Cardiac muscle cell (in vitro differentiated cells and primary cell): ENCODE results near the gene SPACA6. TPM values are rescaled to one million over a fixed set of nuclear protein-coding genes. Genes with fewer than 3 reads are reported as not detected.
A peak's percentile ranks its signal among the peaks of the same experiment; 100 is the strongest.

Experiments
- DNase-seq, 2 donors: peaks; one replicate each; pipeline versions ENCODE4 v3.0.0 to v3.0.0-alpha.2; 2010 to 2017; ENCODE audit warnings: low read depth in 1 of 2, low spot score in 1 of 2
- H3K27ac ChIP-seq: fragments of 200-600 bp; sonication (generic); 2 replicates; pipeline ENCODE4 v1.5.1; 2016
- H3K27me3 ChIP-seq: fragments of 200-600 bp; sonication (generic); 2 replicates; pipeline ENCODE4 v1.6.0; 2016; ENCODE audit warnings: control low read depth
- H3K36me3 ChIP-seq: fragments of 200-600 bp; sonication (generic); 2 replicates; pipeline ENCODE4 v1.5.1; 2016; ENCODE audit warnings: control low read depth
- H3K4me1 ChIP-seq: fragments of 200-600 bp; sonication (generic); 2 replicates; pipeline ENCODE4 v1.8.1; 2017; ENCODE audit warnings: low read depth, mild to moderate bottlenecking, mixed run types
- H3K4me3 ChIP-seq: fragments of 200-600 bp; sonication (generic); 2 replicates; pipeline ENCODE4 v1.5.1; 2016; ENCODE audit warnings: mild to moderate bottlenecking
- H3K9me3 ChIP-seq: fragments of 200-600 bp; sonication (generic); 2 replicates; pipeline ENCODE4 v1.5.1; 2017; ENCODE audit warnings: low read depth, mild to moderate bottlenecking, control low read depth
- polyA plus RNA-seq: library from polyadenylated mRNA; unstranded; fragments of >200 nt; fragmentation: Nextera tagmentation; extraction: Ambion mirVana; gene quantifications from 2 replicates; pipeline ENCODE4 v1.2.1, GENCODE V29; 2016
- total RNA-seq: library from RNA; depleted of rRNA; stranded (reverse); fragments of >200 nt; gene quantifications from 2 replicates; pipeline ENCODE4 v1.2.3, GENCODE V29; 2016
- TF ChIP-seq, protein P1 (sequence below): IDR thresholded peaks from 2 replicates; pipeline ENCODE4 v1.5.1; 2012; ENCODE audit warnings: low read depth, mild to moderate bottlenecking, low read length

SPACA6 gene
- total and polyA plus RNA-seq, 2 experiments from 2014 or later: 13.8 to 16.5 TPM

DNA sequence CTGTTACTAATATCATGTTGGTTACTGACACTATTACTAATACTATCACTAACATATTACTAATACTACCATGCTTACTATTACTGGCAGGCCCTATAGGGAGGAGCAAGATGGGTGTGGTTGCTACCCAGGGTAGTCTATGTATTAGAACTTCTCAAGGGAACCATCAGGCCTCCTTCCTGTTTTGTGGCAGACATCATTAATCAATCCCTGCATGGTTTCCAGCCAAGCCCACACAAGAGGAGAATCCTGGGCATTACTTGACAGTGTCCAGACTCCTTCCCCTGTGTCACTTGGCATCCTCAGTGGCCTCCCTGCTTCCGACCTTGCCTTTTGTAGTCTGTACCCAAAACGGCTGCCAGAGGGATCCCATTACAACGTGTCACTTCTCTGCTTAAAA is 21.7 kb downstream of the SPACA6 start:
- TF ChIP-seq, protein P1, sequence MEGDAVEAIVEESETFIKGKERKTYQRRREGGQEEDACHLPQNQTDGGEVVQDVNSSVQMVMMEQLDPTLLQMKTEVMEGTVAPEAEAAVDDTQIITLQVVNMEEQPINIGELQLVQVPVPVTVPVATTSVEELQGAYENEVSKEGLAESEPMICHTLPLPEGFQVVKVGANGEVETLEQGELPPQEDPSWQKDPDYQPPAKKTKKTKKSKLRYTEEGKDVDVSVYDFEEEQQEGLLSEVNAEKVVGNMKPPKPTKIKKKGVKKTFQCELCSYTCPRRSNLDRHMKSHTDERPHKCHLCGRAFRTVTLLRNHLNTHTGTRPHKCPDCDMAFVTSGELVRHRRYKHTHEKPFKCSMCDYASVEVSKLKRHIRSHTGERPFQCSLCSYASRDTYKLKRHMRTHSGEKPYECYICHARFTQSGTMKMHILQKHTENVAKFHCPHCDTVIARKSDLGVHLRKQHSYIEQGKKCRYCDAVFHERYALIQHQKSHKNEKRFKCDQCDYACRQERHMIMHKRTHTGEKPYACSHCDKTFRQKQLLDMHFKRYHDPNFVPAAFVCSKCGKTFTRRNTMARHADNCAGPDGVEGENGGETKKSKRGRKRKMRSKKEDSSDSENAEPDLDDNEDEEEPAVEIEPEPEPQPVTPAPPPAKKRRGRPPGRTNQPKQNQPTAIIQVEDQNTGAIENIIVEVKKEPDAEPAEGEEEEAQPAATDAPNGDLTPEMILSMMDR: no peak

DNA sequence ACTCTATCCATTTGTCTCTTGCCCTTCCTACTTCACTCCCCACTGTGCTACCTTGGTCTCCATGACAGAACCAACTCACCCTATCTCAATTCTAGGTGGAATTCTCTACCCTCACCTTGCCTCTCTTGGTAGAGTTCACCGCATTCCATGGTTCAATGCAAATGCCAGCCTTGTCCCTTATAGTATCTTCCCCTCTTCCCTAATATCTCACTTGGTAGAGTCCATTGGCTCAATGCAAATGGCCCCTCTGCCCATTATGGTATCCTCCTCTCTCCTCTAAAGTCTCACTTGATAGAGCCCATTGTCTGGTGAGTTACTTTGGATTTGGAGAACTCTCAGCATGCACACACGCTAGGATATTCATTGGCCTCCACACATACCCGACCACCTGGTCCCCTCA is 22.7 kb downstream of the SPACA6 start:
- Histone ChIP-seq H3K4me3 (no peak overlapping the region), H3K27me3 (peaks cover 46% of the 10 kb centered on the region)

More for the DNA sequence above, 21.7 kb downstream of the SPACA6 start:
- Histone ChIP-seq H3K4me1 (no peaks in the 10 kb centered on the region), H3K27me3 (peaks cover 36% of the 10 kb centered on the region), H3K27ac (no peak overlapping the region), H3K4me3 (no peak overlapping the region), H3K36me3 (no peaks in the 10 kb centered on the region), H3K9me3 (no peaks in the 10 kb centered on the region)
- DNase-seq: peak in 1 of 2 donors; percentile 42

DNA sequence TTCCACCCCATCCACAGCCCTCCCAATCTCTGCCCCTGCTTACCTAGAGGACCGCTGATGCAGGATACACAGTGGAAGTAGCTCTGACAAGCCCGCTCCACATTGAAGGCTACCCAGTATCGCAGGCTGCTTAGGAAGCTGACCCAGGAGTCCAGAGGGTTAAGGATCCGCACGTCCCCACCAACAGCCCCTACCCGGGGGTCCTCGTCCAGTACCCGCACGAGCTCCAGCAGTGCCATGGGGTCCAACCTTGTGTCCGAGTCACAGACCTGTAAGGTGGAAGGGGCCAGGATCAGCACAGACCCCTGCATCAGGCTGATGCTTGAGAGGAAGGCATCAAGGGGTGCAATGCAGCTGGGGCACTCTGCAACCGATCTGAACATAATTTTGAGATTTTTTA is 23.8 kb downstream of the SPACA6 start:
- Histone ChIP-seq H3K9me3 (no peaks in the 10 kb centered on the region), H3K36me3 (no peaks in the 10 kb centered on the region), H3K4me3 (no peak overlapping the region), H3K4me1 (no peaks in the 10 kb centered on the region), H3K27ac (no peak overlapping the region), H3K27me3 (peaks cover 53% of the 10 kb centered on the region)
- TF ChIP-seq, protein P1: no peak
- DNase-seq: no peak

More for the DNA sequence above, 22.7 kb downstream of the SPACA6 start:
- DNase-seq: no peak
- Histone ChIP-seq H3K36me3 (no peaks in the 10 kb centered on the region), H3K27ac (no peak overlapping the region), H3K4me1 (no peaks in the 10 kb centered on the region), H3K9me3 (no peaks in the 10 kb centered on the region)
- TF ChIP-seq, protein P1: no peak

DNA sequence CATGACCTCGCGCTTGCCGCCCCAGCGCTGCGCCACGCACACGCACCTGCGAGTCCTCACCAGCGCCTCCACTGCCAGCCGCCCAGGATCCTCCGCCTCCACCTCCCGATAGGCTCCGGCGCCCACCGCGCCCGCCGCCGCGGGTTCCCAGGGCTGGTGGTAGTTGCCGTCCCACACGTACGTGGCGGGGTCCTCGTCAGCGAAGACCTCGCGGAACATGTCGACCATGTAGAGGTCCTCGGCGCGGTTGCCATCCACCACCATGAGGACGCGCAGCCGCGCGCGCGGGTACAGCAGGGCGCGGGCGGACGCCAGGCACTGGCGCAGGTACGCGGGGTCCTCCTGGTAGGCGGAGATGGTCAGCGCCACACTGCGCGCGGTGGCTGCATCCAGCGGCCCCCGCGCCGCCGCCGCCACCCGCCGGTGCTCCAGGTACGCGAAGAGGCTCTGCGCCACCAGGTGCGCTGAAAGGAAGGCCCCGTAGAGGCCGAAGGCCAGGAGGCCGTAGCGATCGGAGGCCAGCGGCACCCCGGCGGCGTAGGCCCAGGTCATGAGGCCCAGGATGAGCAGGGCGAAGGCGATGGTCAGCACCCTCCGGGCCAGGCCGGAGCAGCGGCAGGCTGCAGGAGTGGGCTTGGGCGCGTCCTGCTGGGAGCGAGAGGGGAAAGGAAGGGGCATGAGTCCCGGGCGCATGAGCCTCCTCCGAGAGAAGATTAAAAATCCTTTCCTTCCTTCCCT is 26.3 kb downstream of the SPACA6 start:
- peak overlapping the region; percentile 27 for H3K4me3 ChIP-seq
- H3K4me1 ChIP-seq: no peaks in the 10 kb centered on the region
- DNase-seq: peak in 1 of 2 donors; percentile 15
- no peaks in the 10 kb centered on the region for H3K9me3 ChIP-seq
- TF ChIP-seq, protein P1: no peak
- peaks cover 53% of the 10 kb centered on the region for H3K27me3 ChIP-seq
- H3K36me3 ChIP-seq: no peaks in the 10 kb centered on the region
- no peak overlapping the region for H3K27ac ChIP-seq

DNA sequence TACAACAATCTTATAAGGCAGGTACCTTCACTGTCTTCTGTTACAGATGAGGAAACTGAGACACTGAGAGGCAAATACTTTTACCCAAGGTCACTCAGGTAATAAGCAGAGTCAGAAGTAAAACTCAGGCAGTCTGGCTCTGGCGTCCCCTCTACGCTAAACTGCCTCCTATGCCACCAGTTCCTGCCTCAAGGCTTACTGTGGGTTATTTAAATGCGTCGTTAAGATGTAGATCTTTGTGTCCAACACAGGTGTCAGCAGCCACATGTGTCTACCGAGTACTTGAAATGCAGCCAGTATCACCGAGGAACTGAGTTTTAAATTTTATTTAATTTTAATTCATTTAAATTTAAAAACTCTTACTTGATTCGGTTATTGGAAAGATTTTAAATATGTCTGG is 28.8 kb downstream of the SPACA6 start:
- H3K27me3 ChIP-seq: peaks cover 46% of the 10 kb centered on the region
- no peaks in the 10 kb centered on the region for H3K4me1 ChIP-seq
- no peaks in the 10 kb centered on the region for H3K9me3 ChIP-seq
- DNase-seq: no peak
- H3K36me3 ChIP-seq: no peaks in the 10 kb centered on the region
- H3K27ac ChIP-seq: no peak overlapping the region
- TF ChIP-seq, protein P1: no peak
- H3K4me3 ChIP-seq: no peak overlapping the region
